ENCODE results near the gene DAG1. TPM values are rescaled to one million over a fixed set of nuclear protein-coding genes. Genes with fewer than 3 reads are reported as not detected.

DAG1 gene
- total RNA-seq, 2 donors from 2014 or later: 145 to 176 TPM

DNA sequence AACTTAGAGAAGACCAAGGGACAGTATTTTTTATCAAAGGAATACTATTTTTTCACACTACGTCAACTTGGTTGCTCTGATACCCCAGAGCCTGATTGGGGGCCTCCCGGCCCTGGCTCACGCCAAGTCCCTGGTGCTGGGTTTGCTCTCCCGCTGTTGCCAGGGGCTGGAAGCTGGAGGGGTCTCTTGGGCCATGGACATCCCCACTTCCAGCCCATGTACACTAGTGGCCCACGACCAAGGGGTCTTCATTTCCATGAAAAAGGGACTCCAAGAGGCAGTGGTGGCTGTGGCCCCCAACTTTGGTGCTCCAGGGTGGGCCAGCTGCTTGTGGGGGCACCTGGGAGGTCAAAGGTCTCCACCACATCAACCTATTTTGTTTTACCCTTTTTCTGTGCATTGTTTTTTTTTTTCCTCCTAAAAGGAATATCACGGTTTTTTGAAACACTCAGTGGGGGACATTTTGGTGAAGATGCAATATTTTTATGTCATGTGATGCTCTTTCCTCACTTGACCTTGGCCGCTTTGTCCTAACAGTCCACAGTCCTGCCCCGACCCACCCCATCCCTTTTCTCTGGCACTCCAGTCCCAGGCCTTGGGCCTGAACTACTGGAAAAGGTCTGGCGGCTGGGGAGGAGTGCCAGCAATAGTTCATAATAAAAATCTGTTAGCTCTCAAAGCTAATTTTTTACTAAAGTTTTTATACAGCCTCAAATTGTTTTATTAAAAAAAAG is 63.9 kb downstream of the DAG1 start:
- TF ChIP-seq, protein P1, sequence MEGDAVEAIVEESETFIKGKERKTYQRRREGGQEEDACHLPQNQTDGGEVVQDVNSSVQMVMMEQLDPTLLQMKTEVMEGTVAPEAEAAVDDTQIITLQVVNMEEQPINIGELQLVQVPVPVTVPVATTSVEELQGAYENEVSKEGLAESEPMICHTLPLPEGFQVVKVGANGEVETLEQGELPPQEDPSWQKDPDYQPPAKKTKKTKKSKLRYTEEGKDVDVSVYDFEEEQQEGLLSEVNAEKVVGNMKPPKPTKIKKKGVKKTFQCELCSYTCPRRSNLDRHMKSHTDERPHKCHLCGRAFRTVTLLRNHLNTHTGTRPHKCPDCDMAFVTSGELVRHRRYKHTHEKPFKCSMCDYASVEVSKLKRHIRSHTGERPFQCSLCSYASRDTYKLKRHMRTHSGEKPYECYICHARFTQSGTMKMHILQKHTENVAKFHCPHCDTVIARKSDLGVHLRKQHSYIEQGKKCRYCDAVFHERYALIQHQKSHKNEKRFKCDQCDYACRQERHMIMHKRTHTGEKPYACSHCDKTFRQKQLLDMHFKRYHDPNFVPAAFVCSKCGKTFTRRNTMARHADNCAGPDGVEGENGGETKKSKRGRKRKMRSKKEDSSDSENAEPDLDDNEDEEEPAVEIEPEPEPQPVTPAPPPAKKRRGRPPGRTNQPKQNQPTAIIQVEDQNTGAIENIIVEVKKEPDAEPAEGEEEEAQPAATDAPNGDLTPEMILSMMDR (conservative IDR thresholded peaks at IDR 0.05): no peak
- Histone ChIP-seq H3K9ac (ENCODE audit: extremely low read depth, low read length, poor library complexity, severe bottlenecking) (no peak overlapping the region), H3K27me3 (ENCODE audit: control insufficient read depth, insufficient read depth, low read length, poor library complexity, severe bottlenecking) (no peaks in the 10 kb centered on the region), H3K9me3 (ENCODE audit: control insufficient read depth, low read length) (no peaks in the 10 kb centered on the region), H3K4me3 (ENCODE audit: low read length) (no peak overlapping the region), H3K36me3 (ENCODE audit: control insufficient read depth, insufficient read depth, low read length) (peaks cover 53% of the 10 kb centered on the region), H3K4me1 (ENCODE audit: control insufficient read depth, insufficient read depth, low read length) (no peaks in the 10 kb centered on the region), H3K27ac (ENCODE audit: low read depth, low read length) (peak overlapping the region; percentile 60)
- H3K4me1 Mint-ChIP-seq: no peaks in the 10 kb centered on the region
- DNase-seq: no peak
- H3K27ac Mint-ChIP-seq: no peak overlapping the region
- 95 to 100% methylated on average over 4 to 9 of the region's 9 CpGs for WGBS, 2 experiments (ENCODE audit: insufficient coverage in 1 of 2, insufficient read length in 1 of 2)
- no peaks in the 10 kb centered on the region for H3K27me3 Mint-ChIP-seq (ENCODE audit: insufficient read depth)
- no peaks in the 10 kb centered on the region for H3K9me3 Mint-ChIP-seq
- H3K36me3 Mint-ChIP-seq (ENCODE audit: low read depth): peaks cover 39% of the 10 kb centered on the region
- H3K4me3 Mint-ChIP-seq: no peak overlapping the region

DNA sequence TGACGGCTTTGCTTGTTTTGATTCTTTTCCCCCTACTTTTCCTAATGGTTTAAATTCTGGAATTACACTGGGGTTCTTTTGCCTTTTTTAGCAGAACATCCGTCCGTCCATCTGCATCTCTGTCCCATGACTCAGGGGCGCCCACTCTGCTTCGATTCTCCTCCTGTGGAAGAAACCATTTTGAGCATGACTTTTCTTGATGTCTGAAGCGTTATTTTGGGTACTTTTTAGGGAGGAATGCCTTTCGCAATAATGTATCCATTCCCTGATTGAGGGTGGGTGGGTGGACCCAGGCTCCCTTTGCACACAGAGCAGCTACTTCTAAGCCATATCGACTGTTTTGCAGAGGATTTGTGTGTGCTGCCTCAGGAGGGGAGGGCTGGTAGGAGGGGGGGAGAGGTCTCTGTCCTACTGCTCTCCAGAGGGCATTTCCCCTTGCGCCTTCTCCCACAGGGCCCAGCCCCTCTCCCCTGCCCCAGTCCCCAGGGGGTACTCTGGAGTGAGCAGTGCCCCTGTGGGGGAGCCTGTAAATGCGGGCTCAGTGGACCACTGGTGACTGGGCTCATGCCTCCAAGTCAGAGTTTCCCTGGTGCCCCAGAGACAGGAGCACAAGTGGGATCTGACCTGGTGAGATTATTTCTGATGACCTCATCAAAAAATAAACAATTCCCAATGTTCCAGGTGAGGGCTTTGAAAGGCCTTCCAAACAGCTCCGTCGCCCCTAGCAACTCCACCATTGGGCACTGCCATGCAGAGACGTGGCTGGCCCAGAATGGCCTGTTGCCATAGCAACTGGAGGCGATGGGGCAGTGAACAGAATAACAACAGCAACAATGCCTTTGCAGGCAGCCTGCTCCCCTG is 64.7 kb downstream of the DAG1 start:
- TF ChIP-seq, protein P1 (conservative IDR thresholded peaks at IDR 0.05): no peak
- peaks cover 48% of the 10 kb centered on the region for H3K36me3 ChIP-seq (ENCODE audit: control insufficient read depth, insufficient read depth, low read length)
- Mint-ChIP-seq H3K9me3 (no peaks in the 10 kb centered on the region), H3K27me3 (ENCODE audit: insufficient read depth) (no peaks in the 10 kb centered on the region), H3K36me3 (ENCODE audit: low read depth) (peaks cover 34% of the 10 kb centered on the region), H3K4me3 (no peak overlapping the region), H3K4me1 (peaks cover 4% of the 10 kb centered on the region), H3K27ac (no peak overlapping the region)
- 88 to 89% methylated on average over 6 to 14 of the region's 14 CpGs for WGBS, 2 experiments (ENCODE audit: insufficient coverage in 1 of 2, insufficient read length in 1 of 2)
- H3K4me3 ChIP-seq (ENCODE audit: low read length): no peak overlapping the region
- peak overlapping the region; percentile 74 for H3K27ac ChIP-seq (ENCODE audit: low read depth, low read length)
- peak; percentile 72 for DNase-seq
- H3K9me3 ChIP-seq (ENCODE audit: control insufficient read depth, low read length): no peaks in the 10 kb centered on the region
- H3K27me3 ChIP-seq (ENCODE audit: control insufficient read depth, insufficient read depth, low read length, poor library complexity, severe bottlenecking): no peaks in the 10 kb centered on the region
- no peaks in the 10 kb centered on the region for H3K4me1 ChIP-seq (ENCODE audit: control insufficient read depth, insufficient read depth, low read length)
- no peak overlapping the region for H3K9ac ChIP-seq (ENCODE audit: extremely low read depth, low read length, poor library complexity, severe bottlenecking)

DNA sequence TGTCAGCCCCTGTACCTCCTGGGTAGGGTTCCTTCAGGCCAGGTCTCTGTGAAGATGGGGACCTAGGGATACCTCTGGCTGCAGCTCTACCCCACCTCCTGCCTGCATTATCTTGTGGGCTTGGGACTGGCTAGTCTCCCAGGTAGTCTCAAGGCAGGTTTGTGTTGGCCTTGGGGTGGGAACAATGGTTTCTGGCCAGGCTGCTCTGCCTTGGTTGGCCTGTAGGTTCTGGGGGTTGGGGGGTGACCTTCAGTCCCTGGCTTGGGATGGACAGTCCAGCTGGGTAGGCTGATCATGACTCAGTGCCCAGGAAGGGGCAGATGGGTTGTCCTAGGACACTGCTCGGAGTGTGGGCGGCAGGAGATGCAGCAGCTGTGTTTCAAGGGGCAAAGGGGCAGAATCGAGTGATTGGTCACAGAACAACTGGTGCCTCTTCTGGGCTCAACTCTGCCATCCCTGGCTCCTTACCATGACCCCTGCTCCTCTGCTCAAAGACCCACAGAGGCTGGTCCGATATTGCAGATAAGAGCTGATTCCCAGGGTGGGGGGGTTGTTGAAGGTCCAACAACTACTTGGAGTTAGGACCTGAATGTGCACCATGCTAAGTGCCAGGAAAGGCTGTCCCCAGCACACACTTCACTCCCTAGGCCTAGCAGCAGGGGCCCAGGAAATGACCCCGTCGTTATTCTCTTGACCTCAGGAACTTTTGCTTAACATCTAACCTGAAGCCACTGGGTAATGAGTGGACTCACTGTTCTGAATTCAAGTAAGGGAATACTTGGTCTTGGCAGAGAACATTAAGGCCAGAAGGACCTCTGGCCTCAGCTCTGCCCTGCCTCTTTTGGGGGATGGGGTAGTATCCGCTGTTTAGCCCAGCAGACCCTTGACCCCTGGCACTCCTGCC is 66.2 kb downstream of the DAG1 start:
- TF ChIP-seq, protein P1 (conservative IDR thresholded peaks at IDR 0.05): no peak
- DNase-seq: no peak
- Histone ChIP-seq H3K27me3 (ENCODE audit: control insufficient read depth, insufficient read depth, low read length, poor library complexity, severe bottlenecking) (no peaks in the 10 kb centered on the region), H3K4me1 (ENCODE audit: control insufficient read depth, insufficient read depth, low read length) (no peaks in the 10 kb centered on the region), H3K9ac (ENCODE audit: extremely low read depth, low read length, poor library complexity, severe bottlenecking) (no peak overlapping the region), H3K36me3 (ENCODE audit: control insufficient read depth, insufficient read depth, low read length) (peaks cover 34% of the 10 kb centered on the region), H3K27ac (ENCODE audit: low read depth, low read length) (peak overlapping the region; percentile 0), H3K4me3 (ENCODE audit: low read length) (no peak overlapping the region), H3K9me3 (ENCODE audit: control insufficient read depth, low read length) (no peaks in the 10 kb centered on the region)
- Mint-ChIP-seq H3K36me3 (ENCODE audit: low read depth) (peaks cover 22% of the 10 kb centered on the region), H3K27ac (peak overlapping the region; percentile 66), H3K9me3 (no peaks in the 10 kb centered on the region), H3K4me1 (peaks cover 4% of the 10 kb centered on the region), H3K27me3 (ENCODE audit: insufficient read depth) (no peaks in the 10 kb centered on the region), H3K4me3 (no peak overlapping the region)
- 86 to 87% methylated on average over 3 to 7 of the region's 7 CpGs for WGBS, 2 experiments (ENCODE audit: insufficient coverage in 1 of 2, insufficient read length in 1 of 2)
